Prostate gland (tissue), 2 donors: Measurements from ENCODE around the gene GRK3.

ENCODE experiments used
- CTCF ChIP-seq, 4 experiments: fragments of 200-600 bp in 2 of 4; fragments of 450-650 bp in 2 of 4; sonication (generic) in 2 of 4; IDR thresholded peaks; 1 replicate in 3 of 4; 2 replicates in 1 of 4; pipeline ENCODE4 v1.5.1; 2016 to 2019; ENCODE audit warnings: antibody characterized with exemption in 4 of 4, mild to moderate bottlenecking in 2 of 4, moderate library complexity in 2 of 4
- POLR2A ChIP-seq: fragments of 450-650 bp; IDR thresholded peaks from one replicate; pipeline ENCODE4 v1.6.1; 2016; ENCODE audit warnings: antibody characterized with exemption, mild to moderate bottlenecking
- POLR2AphosphoS5 ChIP-seq: sonication (generic); formaldehyde crosslinking; IDR thresholded peaks from one replicate; pipeline ENCODE4 v1.6.1; 2017; ENCODE audit warnings: antibody characterized with exemption

DNA sequence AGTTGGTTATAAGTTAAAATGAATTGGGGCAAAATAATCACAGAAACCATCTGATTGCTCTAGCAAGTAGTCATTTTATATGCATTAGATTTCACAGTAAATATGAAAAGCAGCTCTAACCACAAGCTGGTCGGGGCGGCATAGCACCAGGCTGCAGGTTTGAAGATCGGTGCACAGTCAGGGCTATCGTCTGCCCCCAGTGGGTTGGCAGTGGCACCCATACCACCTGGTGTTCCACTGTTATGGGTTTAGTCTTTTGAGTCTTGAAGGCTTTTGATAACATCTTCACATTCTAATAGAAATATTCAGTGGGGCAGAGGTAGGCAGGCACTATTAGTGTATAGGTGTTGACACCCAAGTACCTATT lies 62.1 kb downstream of the GRK3 start:
- TF ChIP-seq CTCF (IDR thresholded peaks at IDR 0.05) (no peak), POLR2A (no peak), POLR2AphosphoS5 (no peak)
